ENCODE results near the gene NPW.

GRCh38 chr16:2001035-2001434 lies 18.6 kb upstream of the NPW start:
- TF ChIP-seq CTCF (IDR thresholded peaks at IDR 0.05; ENCODE audit: low read depth, low read length, poor library complexity, severe bottlenecking) (no peak), EZH2phosphoT487 (IDR thresholded peaks at IDR 0.05; ENCODE audit: borderline replicate concordance, low read length) (no peak)

All from DOHH2 (cell line).